ENCODE data around the gene SERPINB7. TPM values are rescaled to one million over a fixed set of nuclear protein-coding genes. Genes with fewer than 3 reads are reported as not detected.

The SERPINB7 gene
- total and polyA plus RNA-seq, 2 experiments from 2014 or later = not detected

GRCh38 chr18:63843008-63843407, 67.8 kb downstream of the SERPINB7 start (continued):
- TF ChIP-seq REST (IDR thresholded peaks at IDR 0.05; ENCODE audit: unreplicated experiment) (no peak), ETS1 (IDR thresholded peaks at IDR 0.05) (no peak), ZNF331 (CRISPR knock-in tag; IDR thresholded peaks at IDR 0.05; ENCODE audit: low read depth) (no peak), EZH2 (IDR thresholded peaks at IDR 0.05; ENCODE audit: low read depth, unreplicated experiment) (no peak), CREB1 (CRISPR knock-in tag; IDR thresholded peaks at IDR 0.05; ENCODE audit: low read depth) (no peak), STAT1 (IDR thresholded peaks at IDR 0.05; ENCODE audit: unreplicated experiment) (no peak), JUNB (IDR thresholded peaks at IDR 0.05; ENCODE audit: unreplicated experiment) (no peak), POLR2AphosphoS5 (IDR thresholded peaks at IDR 0.05; ENCODE audit: low read depth) (no peak), ZNF114 (CRISPR knock-in tag; IDR thresholded peaks at IDR 0.05) (no peak), NANOG (IDR thresholded peaks at IDR 0.05; ENCODE audit: borderline replicate concordance) (no peak), EZH2phosphoT487 (IDR thresholded peaks at IDR 0.05; ENCODE audit: unreplicated experiment) (no peak)

GRCh38 chr18:63844254-63844653, 69.0 kb downstream of the SERPINB7 start:
- Histone ChIP-seq H3K79me2 (replicated peaks; ENCODE audit: insufficient read depth) (no peaks in the 10 kb centered on the region), H2AFZ (no peak overlapping the region), H3K4me3 (no peak overlapping the region), H3K4me1 (ENCODE audit: insufficient read depth) (no peaks in the 10 kb centered on the region), H3K36me3 (ENCODE audit: insufficient read depth) (no peaks in the 10 kb centered on the region), H4K20me1 (replicated peaks; ENCODE audit: insufficient read depth) (no peaks in the 10 kb centered on the region), H3K27me3 (ENCODE audit: insufficient read depth) (no peaks in the 10 kb centered on the region), H3K9me2 (ENCODE audit: insufficient read depth) (no peaks in the 10 kb centered on the region), H3K4me2 (no peak overlapping the region), H3K27ac (ENCODE audit: low read depth) (no peak overlapping the region), H3F3A (replicated peaks; ENCODE audit: low read depth) (no peaks in the 10 kb centered on the region)
- Mint-ChIP-seq H3K36me3 (ENCODE audit: low read depth) (no peaks in the 10 kb centered on the region), H3K9me3 (no peaks in the 10 kb centered on the region), H3K4me1 (no peaks in the 10 kb centered on the region), H3K4me3 (no peak overlapping the region), H3K27ac (no peak overlapping the region), H3K27me3 (ENCODE audit: insufficient read depth, low read depth, poor library complexity) (no peaks in the 10 kb centered on the region)
- TF ChIP-seq CTCF (conservative IDR thresholded peaks at IDR 0.05; ENCODE audit: low read depth in 2 of 2) = peak; percentile 66 to 73
- TF ChIP-seq ZNF114 (CRISPR knock-in tag; IDR thresholded peaks at IDR 0.05) = no peak
- no peak for TF ChIP-seq POLR2AphosphoS5 (IDR thresholded peaks at IDR 0.05; ENCODE audit: low read depth)
- DNase-seq (ENCODE audit: low spot score) = peak; percentile 61
- peak; percentile 75 for ATAC-seq
